ENCODE data around the gene CLSTN1.
A peak's percentile ranks its signal among the peaks of the same experiment; 100 is the strongest.
"Not testable (repeated sequence)": the region's sequence is repeated elsewhere in the genome, so short reads cannot be mapped to it uniquely, and the experiment has no call there.

Gene CLSTN1

DNA sequence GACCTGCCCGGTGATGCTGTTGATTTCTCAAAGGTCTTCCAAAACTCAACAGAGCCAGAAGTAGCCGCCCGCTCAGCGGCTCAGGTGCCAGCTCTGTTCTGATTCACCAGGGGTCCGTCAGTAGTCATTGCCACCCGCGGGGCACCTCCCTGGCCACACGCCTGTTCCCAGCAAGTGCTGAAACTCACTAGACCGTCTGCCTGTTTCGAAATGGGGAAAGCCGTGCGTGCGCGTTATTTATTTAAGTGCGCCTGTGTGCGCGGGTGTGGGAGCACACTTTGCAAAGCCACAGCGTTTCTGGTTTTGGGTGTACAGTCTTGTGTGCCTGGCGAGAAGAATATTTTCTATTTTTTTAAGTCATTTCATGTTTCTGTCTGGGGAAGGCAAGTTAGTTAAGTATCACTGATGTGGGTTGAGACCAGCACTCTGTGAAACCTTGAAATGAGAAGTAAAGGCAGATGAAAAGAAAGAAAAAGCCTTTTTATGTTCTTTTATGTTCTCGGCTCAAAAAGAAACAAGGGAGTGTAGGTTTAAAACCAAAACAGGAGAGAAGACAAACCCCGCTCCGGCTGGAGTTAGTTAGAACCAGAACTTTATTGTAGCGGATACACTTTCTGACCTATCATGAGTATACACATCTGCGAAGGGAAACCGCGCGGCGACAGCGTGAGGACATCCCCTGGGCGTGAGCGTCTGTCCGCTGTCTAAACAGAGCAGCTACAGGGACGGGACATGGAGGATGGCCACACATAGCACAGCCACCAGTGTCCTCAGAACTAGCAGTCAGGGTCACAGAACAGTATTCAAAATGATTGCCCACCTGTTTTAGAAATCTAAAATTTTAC, 95.1 kb downstream of the CLSTN1 start:
- no peak for DNase-seq

- no peak for DNase-seq
Measured at GRCh38 chr1:9726905-9727595, 96.7 kb downstream of the CLSTN1 start.

- DNase-seq = no peak
Measured at GRCh38 chr1:9726406-9726805, 97.4 kb downstream of the CLSTN1 start.

GRCh38 chr1:9724706-9725476, 98.9 kb downstream of the CLSTN1 start:
- peak; percentile 43 for DNase-seq

DNA sequence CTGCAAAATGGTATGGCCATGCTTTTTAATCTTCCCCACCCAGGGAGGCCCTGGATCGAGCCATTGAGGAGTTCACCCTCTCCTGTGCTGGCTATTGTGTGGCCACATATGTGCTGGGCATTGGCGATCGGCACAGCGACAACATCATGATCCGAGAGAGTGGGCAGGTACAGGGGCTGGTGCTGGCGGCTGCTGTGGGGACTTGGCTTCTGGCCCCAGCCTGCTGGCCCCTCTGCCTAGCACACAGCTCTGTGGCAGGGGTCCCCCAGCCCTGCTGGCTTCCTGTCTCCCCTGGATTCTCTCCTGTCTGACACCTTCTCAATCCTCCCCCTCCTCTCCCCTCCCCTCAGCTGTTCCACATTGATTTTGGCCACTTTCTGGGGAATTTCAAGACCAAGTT, 99.8 kb downstream of the CLSTN1 start:
- DNase-seq = no peak

- DNase-seq = no peak
Measured at GRCh38 chr1:9723068-9723805, 100.5 kb downstream of the CLSTN1 start.

DNA sequence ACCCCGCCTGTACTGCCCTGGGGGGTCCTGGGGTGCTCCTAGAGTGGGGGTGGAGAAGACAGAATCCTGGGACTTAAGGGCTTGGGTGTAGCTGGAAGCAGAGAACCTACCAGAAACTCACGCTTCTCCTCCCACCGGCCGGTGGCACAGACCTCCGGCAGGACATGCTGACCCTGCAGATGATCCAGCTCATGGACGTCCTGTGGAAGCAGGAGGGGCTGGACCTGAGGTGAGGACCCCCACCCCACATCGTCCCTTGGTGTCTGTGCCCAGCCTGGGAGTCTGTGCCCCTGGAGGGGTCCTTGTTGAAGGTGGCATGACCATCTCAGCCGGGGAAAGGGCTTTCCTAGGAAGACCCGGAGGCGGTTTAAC, 101.4 kb downstream of the CLSTN1 start:
- no peak for DNase-seq

- DNase-seq = no peak
Measured at GRCh38 chr1:9721606-9722377, 102.0 kb downstream of the CLSTN1 start.

- DNase-seq = no peak
Measured at GRCh38 chr1:9720785-9721605, 102.8 kb downstream of the CLSTN1 start.

DNA sequence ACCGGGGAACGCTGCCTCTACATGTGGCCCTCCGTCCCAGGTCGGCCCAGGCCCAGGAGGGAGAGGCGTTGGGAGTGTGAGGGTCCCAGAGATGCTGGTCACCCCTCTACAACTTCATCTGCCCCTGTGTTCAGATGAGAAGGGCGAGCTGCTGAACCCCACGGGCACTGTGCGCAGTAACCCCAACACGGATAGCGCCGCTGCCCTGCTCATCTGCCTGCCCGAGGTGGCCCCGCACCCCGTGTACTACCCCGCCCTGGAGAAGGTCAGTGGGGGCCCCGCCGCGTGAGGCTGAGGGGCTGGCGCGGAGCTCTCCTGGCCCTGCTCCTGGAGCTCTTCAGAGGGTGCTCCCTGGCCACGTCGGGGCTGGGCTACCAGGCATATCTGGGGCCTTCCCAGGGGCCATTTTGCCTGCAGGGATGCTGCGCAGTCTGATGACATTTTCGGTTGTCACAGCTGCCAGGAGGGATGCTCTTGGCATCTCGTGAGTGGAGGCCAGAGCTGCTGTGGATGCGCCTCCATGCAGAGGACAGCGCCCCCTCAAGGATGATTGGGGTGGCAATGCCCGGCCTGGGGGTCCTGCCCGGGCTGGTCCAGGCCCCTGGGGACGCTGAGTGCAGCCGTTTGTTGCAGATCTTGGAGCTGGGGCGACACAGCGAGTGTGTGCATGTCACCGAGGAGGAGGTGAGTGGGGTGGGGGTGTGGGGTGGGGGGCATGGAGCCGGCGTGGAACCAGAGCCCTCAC, 103.6 kb downstream of the CLSTN1 start:
- DNase-seq = no peak

DNA sequence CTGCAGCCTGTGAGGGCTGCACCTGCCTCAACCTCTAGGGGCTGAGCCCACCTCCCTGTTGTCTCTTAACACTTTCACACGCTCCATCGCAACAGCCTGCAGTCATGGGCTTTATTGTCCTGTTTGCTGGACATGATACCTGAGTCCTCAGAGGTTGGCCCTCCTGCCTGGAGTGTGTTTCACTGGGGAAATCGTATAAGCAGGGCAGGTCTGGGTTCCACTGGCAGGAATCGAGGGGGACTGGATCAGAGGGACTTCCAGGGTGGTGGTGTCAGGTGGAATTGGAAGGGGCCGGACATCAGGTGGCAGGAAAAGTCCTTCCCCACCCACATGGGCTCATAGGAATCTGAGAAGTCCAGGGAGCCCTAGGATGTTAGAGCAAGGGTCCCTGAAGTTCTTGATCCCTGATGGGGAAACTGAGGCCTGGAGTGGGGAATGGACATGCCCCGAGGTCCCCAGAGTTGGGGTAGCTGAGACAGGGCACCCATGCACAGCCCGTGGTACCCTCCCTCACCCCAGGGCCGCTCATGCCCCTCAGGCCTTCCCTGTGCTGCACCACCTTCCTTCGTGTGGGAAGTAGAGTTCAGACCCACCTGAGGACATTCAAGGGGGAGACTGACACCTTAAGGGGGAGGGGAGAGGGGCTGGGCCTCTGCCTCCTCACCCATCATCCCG, 105.6 kb downstream of the CLSTN1 start:
- no peak for DNase-seq

DNA sequence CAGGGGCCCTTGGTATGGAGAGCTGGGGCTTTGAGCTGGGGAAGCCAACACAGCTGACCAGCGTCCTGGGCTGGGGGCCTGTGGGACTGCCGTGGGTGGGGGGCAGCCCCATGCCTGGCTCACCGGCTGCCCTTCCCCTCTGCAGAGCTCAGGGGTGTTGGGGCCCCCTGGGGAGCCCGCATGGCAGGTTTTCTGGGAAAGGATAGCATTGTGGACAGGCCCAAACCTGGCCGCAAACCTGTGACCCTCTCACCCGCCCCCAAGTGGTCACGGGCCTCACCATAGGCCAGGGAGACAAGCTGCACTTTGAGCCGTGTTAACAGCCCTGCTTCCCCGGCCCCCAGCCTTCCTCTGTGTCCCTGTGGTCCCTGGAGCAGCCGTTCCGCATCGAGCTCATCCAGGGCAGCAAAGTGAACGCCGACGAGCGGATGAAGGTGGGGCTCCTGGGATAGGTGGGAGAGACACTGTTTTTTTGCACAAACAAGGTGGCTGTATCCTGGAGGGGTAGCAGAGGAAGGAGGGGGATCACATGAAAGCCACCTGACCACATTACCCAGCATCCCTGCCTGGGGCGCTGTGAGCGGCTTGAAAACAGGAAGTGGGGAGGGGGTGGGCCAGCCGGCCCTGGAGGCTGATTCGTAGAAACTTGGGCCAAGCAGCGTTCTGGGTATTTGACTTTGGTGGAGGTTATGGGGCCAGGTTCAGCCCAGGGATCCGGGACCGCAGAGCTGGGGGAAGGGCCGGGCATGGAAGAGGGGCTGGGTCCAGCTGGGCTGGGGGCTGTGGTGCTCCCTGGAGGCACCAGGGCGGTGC, 106.4 kb downstream of the CLSTN1 start:
- no peak for DNase-seq

GRCh38 chr1:9716404-9717192, 107.2 kb downstream of the CLSTN1 start:
- DNase-seq = no peak

DNA sequence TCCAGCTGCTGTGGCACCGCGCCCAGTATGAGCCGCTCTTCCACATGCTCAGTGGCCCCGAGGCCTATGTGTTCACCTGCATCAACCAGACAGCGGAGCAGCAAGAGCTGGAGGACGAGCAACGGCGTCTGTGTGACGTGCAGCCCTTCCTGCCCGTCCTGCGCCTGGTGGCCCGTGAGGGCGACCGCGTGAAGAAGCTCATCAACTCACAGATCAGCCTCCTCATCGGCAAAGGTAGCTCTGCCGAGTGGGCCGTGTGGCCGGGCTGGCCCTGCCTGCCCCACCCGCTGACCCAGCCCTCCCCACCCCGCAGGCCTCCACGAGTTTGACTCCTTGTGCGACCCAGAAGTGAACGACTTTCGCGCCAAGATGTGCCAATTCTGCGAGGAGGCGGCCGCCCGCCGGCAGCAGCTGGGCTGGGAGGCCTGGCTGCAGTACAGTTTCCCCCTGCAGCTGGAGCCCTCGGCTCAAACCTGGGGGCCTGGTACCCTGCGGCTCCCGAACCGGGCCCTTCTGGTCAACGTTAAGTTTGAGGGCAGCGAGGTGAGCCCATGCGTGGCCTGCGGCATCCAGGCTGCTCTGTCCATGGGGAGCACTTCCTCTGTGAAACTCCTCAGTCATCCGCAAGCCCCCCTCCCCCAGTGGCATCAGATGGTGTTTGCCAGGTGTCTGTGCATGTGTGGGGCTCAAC, 108.1 kb downstream of the CLSTN1 start:
- DNase-seq = no peak

GRCh38 chr1:9714257-9714718, 109.5 kb downstream of the CLSTN1 start:
- DNase-seq = no peak

- DNase-seq = not testable (repeated sequence)
Measured at GRCh38 chr1:9712767-9713166, 111.0 kb downstream of the CLSTN1 start.

GRCh38 chr1:9711466-9712020, 112.2 kb downstream of the CLSTN1 start:
- no peak for DNase-seq
